HCT116 (cell line): ENCODE data around the gene GNLY. TPM values are rescaled to one million over a fixed set of nuclear protein-coding genes. Genes with fewer than 3 reads are reported as not detected.

Experiments
- ATAC-seq: fragments of 200-7000 bp; cut with Tn5 transposase; 2 replicates; pipeline ENCODE4 v1.9.1; 2020; ENCODE audit warnings: mild to moderate bottlenecking, moderate library complexity
- BruUV-seq: library from RNA; stranded (reverse); fragments of 400-500 nt; replicated peaks from 2 replicates; lab custom pipeline; 2021; lab: Mats Ljungman, UMichigan
- CTCF ChIA-PET: fragments of 300-600 bp; sonication (Branson Sonifier 250); formaldehyde crosslinking; loops from one replicate; lab custom pipeline; 2021; ENCODE audit warnings: antibody characterized with exemption; lab: Charles Lee
- POLR2A ChIA-PET: fragments of 300-600, 350-600 bp; sonication (Branson Sonifier 250); formaldehyde crosslinking; loops from one replicate; lab custom pipeline; 2021; ENCODE audit warnings: antibody characterized with exemption; lab: Charles Lee
- RAD21 ChIA-PET, 2 experiments: fragments of 300-600 bp; sonication (Branson Sonifier 250); formaldehyde crosslinking; loops; one replicate each; lab custom pipeline; 2023; ENCODE audit warnings: low total read pairs in 2 of 2; ENCODE audit not compliant: uncharacterized antibody in 2 of 2, unreplicated experiment in 2 of 2, low non-redundant PET in 1 of 2; lab: Charles Lee
- DNase-seq: peaks from one replicate; pipeline ENCODE4 v3.0.0-alpha.2; 2010; ENCODE audit warnings: low read depth, low spot score
- H2AFZ ChIP-seq: fragments of 200-600 bp; shearing (Covaris generic), sonication (generic); 2 replicates; pipeline ENCODE4 v1.6.1; 2017; ENCODE audit warnings: low read depth, mixed run types, mixed read lengths, antibody characterized with exemption, low read length; ENCODE audit not compliant: poor library complexity, severe bottlenecking
- H3K27ac ChIP-seq: 2 replicates; pipeline ENCODE4 v1.5.1; 2012; ENCODE audit warnings: low read depth, low read length
- H3K27me3 ChIP-seq: fragments of 200-600 bp; sonication (generic); 2 replicates; pipeline ENCODE4 v1.6.1; 2016; ENCODE audit warnings: mixed run types, low read length, mixed read lengths; ENCODE audit not compliant: insufficient read depth
- H3K36me3 ChIP-seq, 2 experiments: fragments of 200-500 bp in 1 of 2; fragments of 200-600 bp in 1 of 2; sonication (Bioruptor generic) in 1 of 2; sonication (generic) in 1 of 2; 2 replicates each; pipeline versions ENCODE4 v1.5.1 to v1.6.1; 2014 to 2016; ENCODE audit warnings: low read length in 2 of 2, inconsistent platforms in 1 of 2, mixed read lengths in 1 of 2, mixed run types in 1 of 2; ENCODE audit not compliant: insufficient read depth in 2 of 2, control insufficient read depth in 1 of 2
- H3K4me1 ChIP-seq, 2 experiments: fragments of 200-600 bp in 1 of 2; sonication (generic) in 1 of 2; 2 replicates each; pipeline versions ENCODE4 v1.5.1 to v1.6.1; 2012 to 2017; ENCODE audit warnings: low read length in 2 of 2, inconsistent platforms in 1 of 2, mild to moderate bottlenecking in 1 of 2, mixed read lengths in 1 of 2, mixed run types in 1 of 2, moderate library complexity in 1 of 2; ENCODE audit not compliant: insufficient read depth in 2 of 2, control insufficient read depth in 1 of 2
- H3K4me2 ChIP-seq: fragments of 200-600 bp; sonication (generic); 2 replicates; pipeline ENCODE4 v1.6.1; 2017; ENCODE audit warnings: mixed run types, low read length, mixed read lengths
- H3K4me3 ChIP-seq, 2 experiments: fragments of 200-600 bp in 1 of 2; sonication (generic) in 1 of 2; replicated peaks in 1 of 2; 2 replicates each; pipeline ENCODE4 v1.5.1; 2011 to 2016; ENCODE audit warnings: low read length in 2 of 2, control low read depth in 1 of 2, low read depth in 1 of 2, mild to moderate bottlenecking in 1 of 2, mixed read lengths in 1 of 2, mixed run types in 1 of 2
- H3K79me2 ChIP-seq: fragments of 200-600 bp; sonication (generic); 2 replicates; pipeline ENCODE4 v1.6.1; 2017; ENCODE audit warnings: mild to moderate bottlenecking, mixed run types, low read length, moderate library complexity, mixed read lengths; ENCODE audit not compliant: insufficient read depth
- H3K9ac ChIP-seq: fragments of 200-600 bp; sonication (generic); 2 replicates; pipeline ENCODE4 v1.6.1; 2016; ENCODE audit warnings: low read length, mixed read lengths
- H3K9me2 ChIP-seq: fragments of 200-600 bp; sonication (generic), shearing (Covaris generic); 2 replicates; pipeline ENCODE4 v1.6.1; 2017; ENCODE audit warnings: mixed run types, mild to moderate bottlenecking, moderate library complexity; ENCODE audit not compliant: insufficient read depth
- H3K9me3 ChIP-seq, 2 experiments: fragments of 200-500 bp in 1 of 2; fragments of 200-600 bp in 1 of 2; sonication (Bioruptor generic) in 1 of 2; sonication (generic) in 1 of 2; 2 replicates each; pipeline ENCODE4 v1.6.1; 2014 to 2017; ENCODE audit warnings: low read length in 2 of 2, mixed read lengths in 2 of 2, inconsistent platforms in 1 of 2, low read depth in 1 of 2, mild to moderate bottlenecking in 1 of 2, mixed run types in 1 of 2, moderate library complexity in 1 of 2; ENCODE audit not compliant: control insufficient read depth in 1 of 2, insufficient read depth in 1 of 2
- H4K20me1 ChIP-seq: fragments of 200-600 bp; sonication (generic), shearing (Covaris generic); 2 replicates; pipeline ENCODE4 v1.6.1; 2017; ENCODE audit warnings: mixed run types, mild to moderate bottlenecking, moderate library complexity; ENCODE audit not compliant: insufficient read depth
- CBX3 ChIP-seq: IDR thresholded peaks from 2 replicates; pipeline ENCODE4 v1.6.1; 2012; ENCODE audit warnings: low read depth
- CEBPB ChIP-seq: IDR thresholded peaks from 2 replicates; pipeline ENCODE4 v1.6.1; 2012; ENCODE audit warnings: low read depth
- EGR1 ChIP-seq: IDR thresholded peaks from 2 replicates; pipeline ENCODE4 v1.6.1; 2012; ENCODE audit warnings: low read depth
- EZH2 ChIP-seq: fragments of 200-600 bp; sonication (generic); IDR thresholded peaks from 2 replicates; pipeline ENCODE4 v1.6.1; 2017; ENCODE audit warnings: antibody characterized with exemption, mixed run types
- EZH2phosphoT487 ChIP-seq: fragments of 200-600 bp; IDR thresholded peaks from 2 replicates; pipeline ENCODE4 v1.6.1; 2018; ENCODE audit warnings: antibody characterized with exemption, borderline replicate concordance
- FOSL1 ChIP-seq: IDR thresholded peaks from 2 replicates; pipeline ENCODE4 v1.6.1; 2012; ENCODE audit warnings: low read depth
- MAX ChIP-seq: IDR thresholded peaks from 2 replicates; pipeline ENCODE4 v1.6.1; 2012
- POLR2A ChIP-seq: IDR thresholded peaks from 2 replicates; pipeline ENCODE4 v1.7.0; 2011; ENCODE audit warnings: borderline replicate concordance; ENCODE audit not compliant: insufficient read depth, insufficient read length; ENCODE audit errors: extremely low read depth
- POLR2AphosphoS5 ChIP-seq: IDR thresholded peaks from 2 replicates; pipeline ENCODE4 v1.6.1; 2011; ENCODE audit warnings: mild to moderate bottlenecking, low read depth, low read length, moderate library complexity
- RAD21 ChIP-seq: IDR thresholded peaks from 2 replicates; pipeline ENCODE4 v1.6.1; 2012; ENCODE audit warnings: low read depth, mild to moderate bottlenecking
- SIN3A ChIP-seq: IDR thresholded peaks from 2 replicates; pipeline ENCODE4 v1.6.1; 2012; ENCODE audit warnings: low read depth
- TCF7L2 ChIP-seq: IDR thresholded peaks from 2 replicates; pipeline ENCODE4 v1.7.0; 2011; ENCODE audit warnings: borderline replicate concordance, inconsistent platforms; ENCODE audit not compliant: insufficient read depth, insufficient read length; ENCODE audit errors: extremely low read depth
- YY1 ChIP-seq: IDR thresholded peaks from 2 replicates; pipeline ENCODE4 v1.6.1; 2011; ENCODE audit warnings: low read length, low read depth, moderate library complexity, mild to moderate bottlenecking; ENCODE audit not compliant: insufficient replicate concordance; ENCODE audit errors: extremely low read depth
- ZFX ChIP-seq: fragments of 450-650 bp; IDR thresholded peaks from 2 replicates; pipeline ENCODE4 v1.6.1; 2017
- ZNF274 ChIP-seq: fragments of 200-500 bp; sonication (Bioruptor generic); IDR thresholded peaks from 2 replicates; pipeline ENCODE4 v1.6.1; 2014; ENCODE audit warnings: mild to moderate bottlenecking, low read depth, low read length, inconsistent platforms
- intact Hi-C: fragments of 100-400 bp; cut with micrococcal nuclease; formaldehyde crosslinking; loops from 2 replicates; pipeline ENCODE4 v1.10.0; 2022
- total RNA-seq: library from RNA; stranded (reverse); gene quantifications from one replicate; pipeline ENCODE4 v1.2.1, GENCODE V29; 2021; ENCODE audit not compliant: unreplicated experiment
- TF ChIP-seq, protein P1 (sequence below): IDR thresholded peaks from 2 replicates; pipeline ENCODE4 v1.6.1; 2012
- TF ChIP-seq, protein P2 (sequence below): IDR thresholded peaks from 2 replicates; pipeline ENCODE4 v1.6.1; 2012; ENCODE audit warnings: low read depth

Gene GNLY
- total RNA-seq, 1 experiment from 2014 or later, result 0.74 TPM

- Histone ChIP-seq H3K79me2 (no peaks in the 10 kb centered on the region), H3K4me1 (peaks cover 0 to 19% of the 10 kb centered on the region in 2 experiments; a peak in 1 of 4 replicates), H2AFZ (no peak overlapping the region), H3K36me3 (no peaks in the 10 kb centered on the region), H3K27me3 (no peaks in the 10 kb centered on the region), H4K20me1 (no peaks in the 10 kb centered on the region), H3K4me3 (no peak overlapping the region), H3K9me3 (no peaks in the 10 kb centered on the region), H3K27ac (no peak overlapping the region), H3K9ac (no peak overlapping the region), H3K9me2 (no peaks in the 10 kb centered on the region), H3K4me2 (no peak overlapping the region)
- intact Hi-C loops, result no loop called here
- ChIA-PET POLR2A (no interaction called here), RAD21 (interaction anchor here in 1 of 2 experiments (0.6 kb wide), 1 partner anchor 65 kb away, joined by 4 read pairs; no protein-coding TSS in a partner anchor), CTCF (interaction anchor here (1.0 to 4.6 kb wide), 4 partner anchors 11 to 71 kb away, joined by 3 to 29 read pairs (median 3); no protein-coding TSS in a partner anchor)
- TF ChIP-seq EZH2phosphoT487 (no peak), ZFX (no peak), SIN3A (no peak), RAD21 (no peak), FOSL1 (no peak), MAX (no peak), EZH2 (no peak), CEBPB (no peak), POLR2A (no peak), TCF7L2 (no peak), YY1 (no peak), POLR2AphosphoS5 (no peak), CBX3 (no peak), ZNF274 (no peak), EGR1 (no peak)
- TF ChIP-seq, protein P1, sequence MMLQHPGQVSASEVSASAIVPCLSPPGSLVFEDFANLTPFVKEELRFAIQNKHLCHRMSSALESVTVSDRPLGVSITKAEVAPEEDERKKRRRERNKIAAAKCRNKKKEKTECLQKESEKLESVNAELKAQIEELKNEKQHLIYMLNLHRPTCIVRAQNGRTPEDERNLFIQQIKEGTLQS, result no peak
- TF ChIP-seq, protein P2, sequence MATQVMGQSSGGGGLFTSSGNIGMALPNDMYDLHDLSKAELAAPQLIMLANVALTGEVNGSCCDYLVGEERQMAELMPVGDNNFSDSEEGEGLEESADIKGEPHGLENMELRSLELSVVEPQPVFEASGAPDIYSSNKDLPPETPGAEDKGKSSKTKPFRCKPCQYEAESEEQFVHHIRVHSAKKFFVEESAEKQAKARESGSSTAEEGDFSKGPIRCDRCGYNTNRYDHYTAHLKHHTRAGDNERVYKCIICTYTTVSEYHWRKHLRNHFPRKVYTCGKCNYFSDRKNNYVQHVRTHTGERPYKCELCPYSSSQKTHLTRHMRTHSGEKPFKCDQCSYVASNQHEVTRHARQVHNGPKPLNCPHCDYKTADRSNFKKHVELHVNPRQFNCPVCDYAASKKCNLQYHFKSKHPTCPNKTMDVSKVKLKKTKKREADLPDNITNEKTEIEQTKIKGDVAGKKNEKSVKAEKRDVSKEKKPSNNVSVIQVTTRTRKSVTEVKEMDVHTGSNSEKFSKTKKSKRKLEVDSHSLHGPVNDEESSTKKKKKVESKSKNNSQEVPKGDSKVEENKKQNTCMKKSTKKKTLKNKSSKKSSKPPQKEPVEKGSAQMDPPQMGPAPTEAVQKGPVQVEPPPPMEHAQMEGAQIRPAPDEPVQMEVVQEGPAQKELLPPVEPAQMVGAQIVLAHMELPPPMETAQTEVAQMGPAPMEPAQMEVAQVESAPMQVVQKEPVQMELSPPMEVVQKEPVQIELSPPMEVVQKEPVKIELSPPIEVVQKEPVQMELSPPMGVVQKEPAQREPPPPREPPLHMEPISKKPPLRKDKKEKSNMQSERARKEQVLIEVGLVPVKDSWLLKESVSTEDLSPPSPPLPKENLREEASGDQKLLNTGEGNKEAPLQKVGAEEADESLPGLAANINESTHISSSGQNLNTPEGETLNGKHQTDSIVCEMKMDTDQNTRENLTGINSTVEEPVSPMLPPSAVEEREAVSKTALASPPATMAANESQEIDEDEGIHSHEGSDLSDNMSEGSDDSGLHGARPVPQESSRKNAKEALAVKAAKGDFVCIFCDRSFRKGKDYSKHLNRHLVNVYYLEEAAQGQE, result no peak
- no TSS peak for BruUV-seq
- no peak for DNase-seq
- ATAC-seq, result no peak
Observed at GRCh38 chr2:85708641-85709040, 14.5 kb downstream of the GNLY start.
